Measurements from ENCODE around the gene CIROP.
"Not testable (repeated sequence)": the region's sequence is repeated elsewhere in the genome, so short reads cannot be mapped to it uniquely, and the experiment has no call there.

Gene CIROP

DNA sequence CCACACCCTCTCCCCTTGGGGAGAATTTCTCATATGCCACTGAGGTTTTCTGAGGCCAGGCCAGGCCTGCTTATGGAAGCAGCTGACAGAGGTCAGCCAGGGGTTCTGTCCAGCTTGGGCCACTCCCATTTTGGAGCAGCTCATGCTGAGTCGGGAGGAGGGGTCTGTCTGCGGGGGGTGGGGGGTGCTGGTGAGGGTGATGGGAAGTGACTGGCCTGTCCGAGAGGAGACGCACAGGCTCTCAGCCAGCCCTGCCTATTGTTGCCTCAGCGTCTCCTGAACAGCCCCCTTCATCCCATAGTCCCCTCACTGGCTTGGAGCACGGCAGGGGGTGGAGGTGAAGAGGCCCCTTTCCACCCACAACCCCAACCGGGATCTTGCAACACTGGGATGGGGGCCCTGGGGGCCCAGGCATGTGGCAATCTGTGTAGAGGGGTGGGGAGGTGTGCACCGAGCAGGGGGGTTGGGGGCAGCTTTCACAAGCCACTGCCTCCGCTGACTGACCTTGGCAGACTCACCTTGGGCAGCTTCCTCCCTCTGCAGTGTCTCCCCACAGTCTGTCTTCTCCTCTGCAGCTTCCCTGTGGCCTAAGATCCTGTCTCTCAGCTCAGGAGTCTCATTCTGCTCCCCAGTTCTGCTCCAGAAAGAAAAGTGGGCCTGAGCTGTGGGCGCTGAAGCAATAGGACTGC, 8.8 kb upstream of the CIROP start:
- FAIRE-seq, result no peak

DNA sequence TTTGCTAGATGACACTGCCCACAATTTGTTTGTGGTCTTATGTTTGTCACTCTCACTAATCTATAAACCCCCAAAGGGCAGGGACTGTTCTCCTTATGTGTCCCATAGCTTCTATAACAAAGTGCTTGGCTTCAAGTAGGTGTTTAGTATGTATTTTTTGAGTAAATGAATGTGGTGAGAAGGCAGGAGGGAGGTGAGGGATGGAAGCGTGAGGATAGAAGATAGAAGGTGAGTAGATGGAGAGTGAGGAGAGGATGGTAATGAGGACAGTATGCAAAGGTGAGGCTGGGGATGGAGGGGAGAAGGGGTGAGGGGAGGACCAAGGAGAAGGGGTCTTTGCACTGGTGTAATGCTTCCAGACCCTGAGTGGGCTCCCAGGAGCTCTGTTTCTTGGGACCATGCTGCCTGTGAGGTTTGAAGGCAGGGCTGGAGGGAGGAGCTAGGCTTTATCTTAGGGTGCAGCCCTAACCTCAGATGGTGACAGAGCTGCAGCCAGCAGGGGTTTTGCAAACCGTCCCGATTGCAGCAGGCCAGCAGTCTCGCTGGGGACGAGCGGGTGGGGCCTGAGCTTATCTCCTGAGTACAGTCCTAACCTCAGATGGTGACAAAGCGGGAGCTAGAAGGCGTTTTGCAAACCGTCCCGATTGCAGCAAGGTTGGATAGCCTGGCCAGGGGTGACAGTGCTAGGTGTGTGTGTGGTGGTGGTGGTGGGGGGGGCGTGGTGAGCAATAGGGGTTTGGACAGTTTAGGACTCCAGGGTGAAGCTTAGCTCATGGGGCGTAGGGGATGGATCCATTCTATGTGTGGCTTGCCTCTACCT, 7.8 kb upstream of the CIROP start:
- no peak for FAIRE-seq

DNA sequence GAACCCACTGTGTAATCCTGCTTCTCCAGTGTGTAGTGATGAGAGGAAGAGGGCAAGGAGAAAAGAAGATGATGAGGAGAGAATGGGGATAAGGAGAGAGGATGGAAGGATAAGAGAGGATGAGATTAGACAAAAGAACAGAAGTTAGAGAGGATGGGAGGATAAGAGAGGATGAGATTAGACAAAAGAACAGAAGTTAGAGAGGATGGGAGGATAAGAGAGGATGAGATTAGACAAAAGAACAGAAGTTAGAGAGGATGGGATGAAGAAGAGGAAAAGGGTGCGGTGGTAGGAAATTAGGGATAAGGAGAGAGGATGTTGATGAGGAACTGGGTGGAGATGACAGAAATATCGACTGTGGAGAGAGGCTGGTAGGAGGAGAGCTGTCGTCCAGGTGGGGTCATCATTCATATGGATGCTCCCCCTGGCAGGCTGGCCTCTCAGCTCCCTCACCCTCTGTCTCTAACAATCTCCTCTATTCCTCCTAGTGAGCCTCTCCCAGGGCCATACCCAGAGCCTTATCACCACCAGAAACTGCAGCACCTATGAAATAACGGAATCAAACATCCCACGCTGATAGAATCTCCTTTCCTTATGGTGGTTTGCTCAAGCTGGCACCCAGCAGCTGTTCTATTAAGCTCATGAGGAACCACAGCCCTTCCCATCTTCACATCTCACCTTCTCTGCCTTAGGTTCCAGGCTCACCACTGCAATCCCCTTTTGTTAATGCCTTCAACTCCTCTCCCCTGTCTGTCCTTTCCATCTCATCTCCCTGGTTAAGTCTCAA, 6.0 kb upstream of the CIROP start:
- FAIRE-seq, result no peak

DNA sequence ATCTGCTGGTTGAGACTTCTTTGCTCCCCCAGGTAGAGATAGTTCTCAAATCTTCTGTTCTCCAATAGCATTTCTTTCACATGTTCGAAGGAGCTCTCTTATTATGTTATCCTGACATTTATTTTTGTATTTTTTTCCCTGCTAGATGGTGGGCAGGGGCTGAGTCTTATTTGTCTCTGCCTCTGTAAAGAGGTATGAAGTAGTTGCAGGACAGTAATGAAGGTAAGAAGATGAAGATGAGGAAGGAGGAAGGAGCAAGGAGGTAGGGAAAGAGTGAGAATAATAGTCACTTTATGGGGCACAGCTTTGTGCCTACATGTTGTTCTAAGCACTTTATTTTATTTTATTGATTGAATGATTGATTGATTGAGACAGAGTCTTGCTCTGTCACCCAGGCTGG, 5.0 kb upstream of the CIROP start:
- no peak for FAIRE-seq

DNA sequence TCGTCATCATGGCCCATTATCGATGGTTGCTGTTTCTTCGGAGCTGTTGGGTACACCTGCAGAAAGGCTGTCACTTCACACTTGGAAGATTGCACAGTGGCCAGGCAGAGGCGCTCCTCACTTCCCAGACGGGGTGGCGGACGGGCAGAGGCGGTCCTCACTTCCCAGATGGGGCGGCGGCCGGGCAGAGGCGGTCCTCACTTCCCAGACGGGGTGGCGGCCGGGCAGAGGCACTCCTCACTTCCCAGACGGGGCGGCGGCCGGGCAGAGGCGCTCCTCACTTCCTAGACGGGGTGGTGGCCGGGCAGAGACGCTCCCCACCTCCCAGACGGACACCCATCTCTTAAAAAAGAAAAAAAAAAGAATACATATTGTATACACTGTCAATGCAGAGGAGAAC, 3.4 kb upstream of the CIROP start:
- not testable (repeated sequence) for FAIRE-seq

DNA sequence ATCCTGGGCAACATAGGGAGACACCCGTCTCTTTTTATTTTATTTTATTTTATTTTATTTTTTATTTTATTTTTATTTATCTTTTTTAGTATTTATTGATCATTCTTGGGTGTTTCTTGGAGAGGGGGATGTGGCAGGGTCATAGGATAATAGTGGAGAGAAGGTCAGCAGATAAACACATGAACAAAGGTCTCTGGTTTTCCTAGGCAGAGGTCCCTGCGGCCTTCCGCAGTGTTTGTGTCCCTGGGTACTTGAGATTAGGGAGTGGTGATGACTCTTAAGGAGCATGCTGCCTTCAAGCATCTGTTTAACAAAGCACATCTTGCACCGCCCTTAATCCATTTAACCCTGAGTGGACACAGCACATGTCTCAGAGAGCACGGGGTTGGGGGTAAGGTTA, 2.8 kb upstream of the CIROP start:
- not testable (repeated sequence) for FAIRE-seq

DNA sequence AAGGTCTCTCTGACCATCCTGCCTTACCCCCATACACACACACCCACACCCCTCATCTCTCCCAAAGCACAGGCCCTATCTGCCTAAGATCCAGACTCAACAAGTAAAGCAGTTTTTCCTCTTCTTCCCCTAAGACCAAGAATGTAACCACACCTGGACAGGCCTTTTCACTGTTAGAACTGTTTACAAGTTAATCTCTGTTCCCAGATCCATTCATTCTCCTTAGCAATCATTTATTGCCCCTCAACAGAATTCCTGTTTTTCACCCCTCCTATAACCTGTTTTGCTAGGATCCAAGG, 1.9 kb upstream of the CIROP start:
- no peak for FAIRE-seq

DNA sequence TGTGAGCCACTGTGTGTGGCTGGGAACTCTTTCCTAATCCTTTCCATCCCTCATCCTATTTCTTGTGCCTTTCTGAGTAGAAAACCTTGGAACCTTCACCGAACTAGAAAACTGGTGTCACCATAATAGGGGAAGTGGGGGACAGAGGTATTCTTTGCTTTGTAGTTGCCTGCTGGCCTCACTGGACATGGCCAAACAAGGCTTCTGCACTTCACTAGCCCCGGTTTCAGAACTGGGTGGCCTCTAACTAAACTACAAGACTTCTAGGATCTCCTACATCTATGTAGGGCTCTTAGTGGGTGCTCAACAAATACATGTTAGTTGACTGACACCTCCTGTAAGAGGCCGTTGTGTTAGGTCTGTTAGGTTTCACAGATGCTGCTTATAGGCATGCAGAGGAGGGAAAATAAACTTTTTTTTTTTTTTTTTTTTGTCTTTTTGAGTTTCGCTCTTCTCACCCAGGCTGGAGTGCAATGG, 597 bp upstream of the CIROP start:
- no peak for FAIRE-seq

DNA sequence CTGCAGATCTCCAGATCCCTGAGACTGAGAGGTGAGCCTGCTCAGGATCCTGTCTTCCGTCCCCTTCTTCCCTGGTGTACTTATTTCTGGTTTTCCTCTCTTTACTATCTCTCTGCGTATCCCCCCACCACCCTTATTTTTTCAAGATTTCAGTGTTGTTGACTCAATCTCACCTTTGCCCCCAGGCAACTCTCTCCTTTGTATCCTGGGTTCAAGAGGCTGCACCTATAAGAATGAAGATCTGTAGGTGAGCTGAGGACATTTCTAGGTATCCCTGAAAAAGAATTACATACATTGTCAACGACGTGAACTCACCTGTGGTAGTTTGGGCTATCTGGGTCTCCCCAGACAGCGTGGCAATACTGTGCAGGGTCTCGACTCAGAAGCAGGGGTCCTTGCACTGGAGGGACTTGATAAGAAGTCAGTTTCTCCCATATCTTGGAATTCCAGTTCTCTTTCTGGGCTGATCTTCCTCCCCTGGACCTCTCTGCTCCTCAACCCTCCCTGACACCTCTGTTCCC, 659 bp downstream of the CIROP start:
- no peak for FAIRE-seq

DNA sequence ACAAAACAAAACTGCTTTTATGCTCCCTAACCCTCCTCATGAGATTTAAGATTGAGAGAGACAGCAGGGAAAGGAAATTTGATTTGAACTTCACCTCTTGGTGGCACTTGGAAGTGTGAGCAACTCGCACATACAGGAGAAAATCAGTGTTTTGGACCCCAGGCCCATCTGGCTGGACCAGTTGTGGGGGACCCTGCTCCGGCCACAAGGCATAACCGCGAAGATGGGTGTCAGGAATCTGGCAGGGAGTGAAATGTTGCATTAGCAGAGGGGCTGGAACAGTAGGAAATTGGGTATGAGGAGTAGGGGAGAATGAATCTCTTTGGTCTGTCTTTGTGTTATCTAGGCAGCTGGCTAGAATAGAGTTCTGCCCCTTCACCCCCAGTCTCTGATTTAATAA, 1.2 kb downstream of the CIROP start:
- FAIRE-seq, result no peak

DNA sequence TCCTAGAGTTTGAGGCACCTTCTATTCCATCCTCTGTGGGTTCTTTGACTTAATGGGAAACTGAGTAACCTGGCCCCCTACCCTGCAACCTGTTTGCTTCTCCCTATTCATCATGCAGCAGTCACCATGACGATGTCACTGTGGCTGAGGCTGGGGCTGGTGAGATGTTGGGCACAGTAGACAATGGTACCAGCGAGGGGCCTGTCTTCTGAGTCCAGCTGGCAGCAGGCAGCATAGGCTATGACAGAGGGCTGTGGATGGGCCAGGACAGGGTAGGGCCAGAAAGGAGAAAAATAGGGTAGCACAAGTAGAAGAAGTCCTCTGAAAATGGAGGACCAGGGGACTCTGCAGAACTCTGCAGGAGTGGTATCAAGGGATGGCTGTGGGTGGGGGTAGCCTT, 2.0 kb downstream of the CIROP start:
- FAIRE-seq, result no peak

DNA sequence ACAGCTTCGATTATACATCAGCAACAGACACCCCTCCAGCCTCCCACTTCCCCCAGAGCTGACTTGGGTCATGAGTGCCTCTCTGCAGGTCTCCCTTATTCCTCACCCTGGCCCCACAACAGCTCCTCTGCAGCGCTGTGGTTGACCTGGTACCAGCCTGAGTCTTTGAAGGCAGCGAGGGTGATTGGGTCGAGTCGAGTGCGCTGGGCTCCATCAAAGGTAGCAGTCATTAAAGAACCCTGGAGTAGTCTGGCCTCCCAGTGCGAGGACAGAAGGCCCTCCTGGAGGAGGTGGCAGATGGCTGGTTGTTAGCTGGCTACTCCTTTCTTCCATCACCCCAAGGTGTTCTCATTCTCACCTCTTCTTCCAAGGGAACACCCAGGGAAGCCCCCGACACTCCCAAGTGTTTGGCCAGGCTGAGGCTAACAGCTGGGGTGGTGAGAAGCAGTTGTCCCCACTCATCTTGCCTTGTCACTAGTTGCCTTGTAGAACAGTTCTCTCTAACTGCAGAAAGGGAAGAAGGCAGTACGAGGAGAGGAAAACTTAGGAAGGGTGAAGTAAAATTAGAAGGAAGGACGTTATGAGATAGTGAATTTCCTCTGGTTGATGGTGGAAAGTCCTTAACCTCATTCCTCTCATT, 2.7 kb downstream of the CIROP start:
- FAIRE-seq, result no peak

DNA sequence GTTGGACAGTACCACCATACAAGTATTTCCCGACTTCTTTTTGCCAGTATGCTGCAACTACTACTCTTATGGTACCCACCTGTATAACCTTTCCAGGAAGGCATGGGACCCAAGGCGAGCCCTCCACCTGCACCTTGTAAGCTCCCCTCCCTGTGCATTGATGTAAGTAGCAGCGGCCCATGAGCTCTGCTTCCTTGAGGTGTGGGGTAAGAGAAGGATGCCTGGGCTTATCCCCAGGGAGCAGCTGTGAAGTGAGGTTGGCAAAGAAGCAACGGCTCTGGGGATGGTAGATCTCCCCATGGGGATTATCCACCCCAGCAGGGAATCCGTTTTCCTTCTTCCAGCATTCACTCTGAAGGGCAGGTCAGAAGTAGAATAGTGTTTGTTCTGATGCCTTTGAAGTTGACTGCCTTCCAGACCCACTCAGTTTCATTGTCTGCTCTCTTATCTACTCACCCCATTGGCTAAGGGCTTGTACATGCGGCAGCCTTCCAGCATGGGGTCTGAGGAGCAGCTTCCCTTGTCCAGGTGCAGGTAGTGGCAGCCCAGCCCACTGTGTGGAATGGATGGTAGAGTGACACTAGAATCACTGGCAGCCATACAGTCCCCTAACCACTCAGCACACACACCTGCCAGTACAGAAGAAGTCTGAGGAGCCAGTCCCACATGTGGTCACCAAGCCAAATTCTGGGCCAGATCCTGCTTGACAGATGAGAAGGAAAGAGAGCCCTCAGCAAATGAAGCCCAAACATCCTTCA, 3.4 kb downstream of the CIROP start:
- no peak for FAIRE-seq

DNA sequence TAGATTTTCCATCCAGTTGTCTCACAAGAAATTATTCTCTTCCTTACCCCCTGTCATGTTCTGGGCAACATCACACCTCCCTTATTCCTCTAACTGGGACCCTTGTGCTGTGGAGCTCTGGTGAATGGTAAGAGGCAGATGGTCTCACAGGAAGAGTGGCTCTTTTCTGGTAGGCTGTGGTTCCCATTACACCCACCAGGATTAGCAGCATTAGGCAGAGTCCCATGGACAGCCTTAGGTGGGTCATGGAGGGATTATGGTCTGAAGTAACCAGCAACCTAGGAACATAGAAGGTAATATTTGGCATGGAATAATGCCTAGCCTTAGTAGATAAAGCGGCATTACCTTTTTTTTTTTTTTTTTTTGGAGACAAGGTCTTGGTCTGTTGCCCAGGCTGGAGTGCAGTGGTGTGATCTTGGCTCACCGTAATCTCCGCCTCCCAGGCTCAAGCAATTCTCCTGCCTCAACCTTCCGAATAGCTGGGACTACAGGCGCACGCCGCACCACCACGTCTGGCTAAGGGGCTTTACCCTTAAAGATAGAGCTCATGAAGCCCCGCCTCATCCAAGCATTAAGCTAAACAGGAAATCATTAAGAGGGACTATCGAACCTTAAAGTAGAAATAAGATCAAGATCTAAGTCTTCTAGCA, 5.5 kb downstream of the CIROP start:
- no peak for FAIRE-seq

DNA sequence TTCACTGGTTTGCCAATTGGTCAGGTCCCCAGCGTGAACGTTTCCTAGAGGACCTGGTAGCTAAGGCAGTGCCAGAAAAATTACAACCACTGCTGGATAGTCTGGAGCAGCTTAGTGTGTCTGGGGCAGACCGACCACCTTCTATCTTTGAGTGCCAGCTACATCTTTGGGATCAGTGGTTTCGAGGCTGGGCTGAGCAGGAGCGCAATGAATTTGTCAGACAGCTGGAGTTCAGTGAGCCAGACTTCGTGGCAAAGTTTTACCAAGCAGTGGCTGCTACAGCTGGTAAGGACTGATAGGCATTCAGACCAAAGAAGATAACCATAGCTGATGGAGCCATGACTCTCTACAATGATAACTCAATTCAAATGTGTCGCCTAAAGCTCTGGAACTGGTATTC, 7.0 kb downstream of the CIROP start:
- FAIRE-seq, result no peak

DNA sequence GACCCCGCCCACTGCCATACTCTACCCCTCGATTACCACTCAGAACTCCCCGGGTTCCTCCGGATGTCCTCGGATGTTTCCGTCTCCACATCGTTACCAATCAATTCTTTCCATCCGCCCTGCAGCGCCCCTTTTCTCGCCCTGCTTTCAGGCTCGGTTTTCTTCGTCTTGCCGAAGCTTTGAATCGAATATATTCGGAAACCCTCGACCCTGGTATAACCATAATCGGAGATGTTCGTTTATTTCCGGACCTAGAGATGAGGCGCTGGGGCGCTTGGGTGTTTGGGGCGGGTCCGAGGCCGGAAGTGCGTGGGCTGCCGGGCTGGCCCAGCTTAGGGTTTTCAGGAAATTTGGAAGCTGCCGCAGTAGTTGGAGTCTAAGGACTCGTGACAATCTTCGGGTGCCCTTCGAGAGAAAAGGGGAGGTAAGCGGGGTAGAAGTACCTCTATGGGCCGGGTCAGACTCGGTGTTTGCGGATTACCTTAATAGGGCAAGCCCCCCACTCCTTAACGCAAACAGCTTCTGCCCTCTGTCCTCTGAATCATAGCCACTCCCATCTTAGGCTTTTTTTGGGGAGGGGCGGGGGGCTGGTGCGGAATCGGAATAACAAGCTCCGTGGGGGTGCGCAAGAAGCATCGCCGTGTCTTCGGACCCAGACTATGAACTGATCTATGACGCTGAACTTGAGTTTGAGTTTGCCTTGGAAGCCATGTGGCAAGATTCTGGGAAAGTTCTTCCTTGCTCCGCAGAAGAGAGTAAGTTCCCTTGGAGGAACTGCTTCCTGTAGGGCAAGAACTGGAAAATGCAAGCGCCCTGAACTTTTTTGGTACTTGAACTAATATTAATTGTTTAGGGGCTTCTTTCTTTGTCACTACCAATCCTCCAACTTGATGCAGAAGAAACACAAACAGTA, 9.3 kb downstream of the CIROP start, which contains the start of gene C14orf119:
Gene C14orf119, plus strand, starts transcription at position 310 of the 913 bp plus-strand sequence. CDS start 2,154 bp downstream, outside the sequence.
- FAIRE-seq, result peak; percentile 100

DNA sequence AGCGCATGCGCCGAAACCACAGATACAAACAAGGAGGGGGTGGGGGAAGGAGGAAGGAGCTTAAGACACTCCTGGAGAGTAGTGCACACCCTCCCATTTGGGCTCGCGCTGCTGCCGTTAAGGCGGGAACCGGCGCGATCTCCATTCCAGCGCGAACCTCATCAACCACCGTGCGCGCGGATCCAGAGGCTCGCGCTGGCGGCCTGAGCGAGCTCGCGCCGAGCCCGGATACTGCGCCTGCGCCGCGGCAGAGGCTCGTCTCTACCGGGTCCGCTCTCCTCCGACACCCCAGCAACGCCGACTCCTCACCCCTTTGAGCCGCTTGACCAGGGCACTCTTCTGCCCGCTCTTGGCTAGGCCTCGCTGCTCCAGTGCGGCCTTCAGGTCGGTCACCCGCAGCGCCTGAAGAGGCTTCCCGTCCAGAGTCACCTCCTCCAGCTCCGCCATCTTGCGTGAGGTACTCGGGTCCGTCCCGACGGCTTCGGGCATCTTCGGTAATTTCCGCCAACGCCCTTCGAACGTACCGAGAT, 10.1 kb downstream of the CIROP start, which contains the start of gene ACIN1:
Gene ACIN1, minus strand, starts transcription at position 471 of the 530 bp plus-strand sequence. Its CDS starts 24 bp downstream, at position 447.
- FAIRE-seq, result no peak

DNA sequence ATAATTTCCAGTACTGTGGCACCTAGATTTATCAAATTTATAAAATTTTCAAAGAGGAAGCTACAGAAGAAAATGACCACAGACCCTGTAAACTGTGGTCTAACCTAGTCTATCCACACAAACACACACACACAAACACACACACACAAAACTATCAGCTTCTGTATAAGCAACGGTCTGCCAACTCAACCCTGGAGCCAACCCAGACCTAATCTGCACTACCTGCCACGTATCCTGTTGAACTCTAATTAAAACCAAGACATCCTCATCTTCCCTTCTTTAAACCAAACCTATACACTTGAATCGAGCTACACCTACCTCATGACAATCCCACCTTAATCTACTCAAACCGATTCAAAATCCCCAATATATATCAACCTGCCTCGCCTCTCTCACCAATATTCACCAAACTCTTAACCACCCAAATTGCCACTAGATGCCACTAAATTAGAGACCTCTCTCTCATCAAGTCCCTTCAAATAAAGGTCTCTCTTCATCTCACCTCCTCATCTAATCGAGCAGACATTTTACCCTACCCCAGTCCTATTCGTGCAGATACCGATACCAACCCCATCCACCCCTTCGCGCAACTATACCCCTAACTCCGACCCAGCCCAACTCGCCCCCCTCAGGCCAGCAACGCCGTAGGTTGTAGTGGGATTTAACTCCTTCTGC, 10.7 kb downstream of the CIROP start:
- FAIRE-seq, result peak; percentile 13

DNA sequence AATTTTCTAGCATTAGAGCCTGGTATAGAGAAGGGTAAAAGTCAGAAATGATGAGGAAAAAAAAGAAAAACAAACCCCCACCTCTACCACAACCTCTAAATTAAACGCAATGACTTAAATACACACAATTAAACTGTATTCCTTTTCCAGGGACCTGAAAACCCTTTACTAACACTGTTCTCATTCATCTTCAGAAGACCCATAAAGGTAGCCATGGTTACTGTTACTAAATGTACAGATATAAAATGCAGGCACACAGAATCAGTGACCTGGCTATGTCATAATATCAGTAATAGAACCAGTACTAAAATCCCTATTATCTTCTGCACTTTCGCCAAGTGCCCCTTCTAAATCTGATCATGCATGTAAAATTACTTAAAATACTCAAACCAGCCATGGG, 11.3 kb downstream of the CIROP start:
- FAIRE-seq, result no peak

Data from G401.6 (cell line).